GM10266 (cell line): ENCODE data around the gene PFKL.

Experiments
- DNase-seq: peaks from one replicate; pipeline ENCODE4 v3.0.0; 2012; ENCODE audit errors: extremely low spot score
- CTCF ChIP-seq: IDR thresholded peaks from 2 replicates; pipeline ENCODE4 v1.5.1; 2012; ENCODE audit warnings: mild to moderate bottlenecking, low read depth; ENCODE audit not compliant: control insufficient read depth, insufficient read depth; ENCODE audit errors: missing control alignments

Gene PFKL

GRCh38 chr21:44344541-44345183 lies 44.8 kb downstream of the PFKL start:
- TF ChIP-seq CTCF = no peak
- DNase-seq = no peak

GRCh38 chr21:44345495-44345894 lies 45.6 kb downstream of the PFKL start:
- TF ChIP-seq CTCF = no peak
- DNase-seq = no peak

- no peak for TF ChIP-seq CTCF
- DNase-seq = no peak
These were observed 48.1 kb downstream of the PFKL start for GRCh38 chr21:44347911-44348451.

- DNase-seq = no peak
- TF ChIP-seq CTCF = no peak
These were observed 49.0 kb downstream of the PFKL start for GRCh38 chr21:44348861-44349260.

- TF ChIP-seq CTCF = no peak
- DNase-seq = no peak
These were observed 49.6 kb downstream of the PFKL start for GRCh38 chr21:44349416-44349846.

GRCh38 chr21:44349847-44350772 lies 50.3 kb downstream of the PFKL start:
- no peak for TF ChIP-seq CTCF
- DNase-seq = no peak
